GM19351 (cell line): ENCODE results near the gene NCBP3.
"Not testable (repeated sequence)": the region's sequence is repeated elsewhere in the genome, so short reads cannot be mapped to it uniquely, and the experiment has no call there.

ENCODE experiments used
- ATAC-seq: cut with Tn5 transposase; IDR thresholded peaks from one replicate; pipeline ENCODE4 v1.9.1; 2021; ENCODE audit warnings: mild to moderate bottlenecking, moderate library complexity; ENCODE audit not compliant: unreplicated experiment

Gene NCBP3

GRCh38 chr17:3882276-3882675 lies 36.2 kb upstream of the NCBP3 start:
- no peak for ATAC-seq

GRCh38 chr17:3880983-3881382 lies 34.9 kb upstream of the NCBP3 start:
- ATAC-seq, result no peak

GRCh38 chr17:3879591-3880417 lies 33.8 kb upstream of the NCBP3 start:
- ATAC-seq, result no peak

- no peak for ATAC-seq
These were observed 33.1 kb upstream of the NCBP3 start for GRCh38 chr17:3879186-3879585.

GRCh38 chr17:3877220-3877619 lies 31.2 kb upstream of the NCBP3 start:
- no peak for ATAC-seq

GRCh38 chr17:3875317-3875716 lies 29.3 kb upstream of the NCBP3 start:
- ATAC-seq, result no peak

- ATAC-seq, result no peak
These were observed 27.8 kb upstream of the NCBP3 start for GRCh38 chr17:3873862-3874261.

GRCh38 chr17:3870871-3871306 lies 24.8 kb upstream of the NCBP3 start:
- no peak for ATAC-seq

GRCh38 chr17:3867606-3868005 lies 21.6 kb upstream of the NCBP3 start:
- ATAC-seq, result no peak

- no peak for ATAC-seq
These were observed 21.1 kb upstream of the NCBP3 start for GRCh38 chr17:3867106-3867505.

GRCh38 chr17:3866276-3866675 lies 20.2 kb upstream of the NCBP3 start:
- no peak for ATAC-seq

GRCh38 chr17:3865176-3865575 lies 19.1 kb upstream of the NCBP3 start:
- no peak for ATAC-seq

- no peak for ATAC-seq
These were observed 18.5 kb upstream of the NCBP3 start for GRCh38 chr17:3864534-3864933.

- no peak for ATAC-seq
These were observed 16.0 kb upstream of the NCBP3 start for GRCh38 chr17:3861761-3862681.

GRCh38 chr17:3860939-3861700 lies 15.1 kb upstream of the NCBP3 start:
- no peak for ATAC-seq

GRCh38 chr17:3859940-3860339 lies 13.9 kb upstream of the NCBP3 start:
- ATAC-seq, result no peak

GRCh38 chr17:3857261-3858105 lies 11.4 kb upstream of the NCBP3 start:
- ATAC-seq, result no peak

- not testable (repeated sequence) for ATAC-seq
These were observed 8.2 kb upstream of the NCBP3 start for GRCh38 chr17:3854204-3854603.

GRCh38 chr17:3852561-3852960 lies 6.5 kb upstream of the NCBP3 start:
- ATAC-seq, result no peak

GRCh38 chr17:3851461-3852100 lies 5.5 kb upstream of the NCBP3 start:
- ATAC-seq, result no peak
